NCI-H128 (cell line): Measurements from ENCODE around the gene SLC22A7.

Experiments used
- DNase-seq: peaks from one replicate; lab custom pipeline; 2025; ENCODE audit not compliant: unreplicated experiment; lab: John Stamatoyannopoulos, UW

SLC22A7 gene

DNA sequence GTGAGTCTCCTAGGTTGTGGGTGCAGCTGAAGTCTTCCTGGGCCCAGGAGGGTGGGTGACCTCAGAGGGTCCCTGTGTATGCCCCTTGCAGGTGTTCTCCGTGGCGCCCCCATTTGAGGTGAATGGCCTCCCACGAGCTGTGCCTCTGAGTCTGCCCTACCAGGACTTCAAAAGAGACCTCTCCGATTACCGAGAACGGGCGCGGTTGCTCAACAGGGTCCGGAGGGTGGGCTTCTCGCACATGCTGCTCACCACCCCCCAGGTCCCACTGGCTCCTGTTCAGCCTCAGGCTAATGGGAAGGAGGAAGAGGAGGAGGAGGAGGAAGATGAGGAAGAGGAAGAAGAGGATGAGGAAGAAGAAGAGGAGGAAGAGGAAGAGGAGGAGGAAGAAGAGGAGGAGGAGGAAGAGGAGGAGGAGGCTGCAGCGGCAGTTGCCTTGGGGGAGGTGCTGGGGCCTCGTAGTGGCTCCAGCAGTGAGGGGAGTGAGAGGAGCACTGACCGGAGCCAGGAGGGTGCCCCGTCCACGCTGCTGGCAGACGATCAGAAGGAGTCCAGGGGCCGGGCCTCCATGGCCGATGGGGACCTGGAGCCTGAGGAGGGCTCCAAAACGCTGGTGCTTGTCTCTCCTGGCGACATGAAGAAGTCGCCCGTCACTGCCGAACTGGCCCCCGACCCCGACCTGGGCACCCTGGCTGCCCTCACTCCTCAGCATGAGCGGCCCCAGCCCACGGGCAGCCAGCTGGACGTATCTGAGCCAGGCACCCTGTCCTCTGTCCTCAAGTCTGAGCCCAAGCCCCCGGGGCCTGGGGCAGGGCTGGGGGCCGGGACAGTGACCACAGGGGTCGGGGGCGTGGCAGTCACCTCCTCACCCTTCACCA, 15.2 kb upstream of the SLC22A7 start:
- DNase-seq: no peak

DNA sequence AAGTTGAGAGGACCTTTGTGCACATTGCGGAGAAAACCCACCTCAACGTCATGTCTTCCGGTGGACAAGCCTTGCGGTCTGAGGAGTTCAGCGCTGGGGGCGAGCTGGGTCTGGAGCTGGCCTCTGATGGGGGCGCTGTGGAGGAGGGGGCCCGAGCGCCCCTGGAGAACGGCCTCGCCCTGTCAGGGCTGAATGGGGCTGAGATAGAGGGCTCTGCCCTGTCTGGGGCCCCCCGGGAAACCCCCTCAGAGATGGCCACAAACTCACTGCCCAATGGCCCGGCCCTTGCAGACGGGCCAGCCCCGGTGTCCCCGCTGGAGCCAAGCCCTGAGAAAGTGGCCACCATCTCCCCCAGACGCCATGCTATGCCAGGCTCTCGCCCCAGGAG, 14.6 kb upstream of the SLC22A7 start:
- no peak for DNase-seq

DNA sequence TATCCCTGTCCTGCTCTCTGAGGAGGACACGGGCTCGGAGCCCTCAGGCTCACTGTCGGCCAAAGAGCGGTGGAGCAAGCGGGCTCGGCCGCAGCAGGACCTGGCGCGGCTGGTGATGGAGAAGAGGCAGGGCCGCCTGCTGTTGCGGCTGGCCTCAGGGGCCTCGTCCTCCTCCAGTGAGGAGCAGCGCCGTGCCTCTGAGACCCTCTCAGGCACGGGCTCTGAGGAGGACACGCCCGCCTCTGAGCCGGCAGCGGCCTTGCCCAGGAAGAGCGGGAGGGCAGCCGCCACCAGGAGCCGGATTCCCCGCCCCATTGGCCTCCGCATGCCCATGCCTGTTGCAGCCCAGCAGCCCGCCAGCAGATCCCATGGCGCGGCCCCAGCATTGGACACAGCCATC, 14.2 kb upstream of the SLC22A7 start:
- DNase-seq: no peak

DNA sequence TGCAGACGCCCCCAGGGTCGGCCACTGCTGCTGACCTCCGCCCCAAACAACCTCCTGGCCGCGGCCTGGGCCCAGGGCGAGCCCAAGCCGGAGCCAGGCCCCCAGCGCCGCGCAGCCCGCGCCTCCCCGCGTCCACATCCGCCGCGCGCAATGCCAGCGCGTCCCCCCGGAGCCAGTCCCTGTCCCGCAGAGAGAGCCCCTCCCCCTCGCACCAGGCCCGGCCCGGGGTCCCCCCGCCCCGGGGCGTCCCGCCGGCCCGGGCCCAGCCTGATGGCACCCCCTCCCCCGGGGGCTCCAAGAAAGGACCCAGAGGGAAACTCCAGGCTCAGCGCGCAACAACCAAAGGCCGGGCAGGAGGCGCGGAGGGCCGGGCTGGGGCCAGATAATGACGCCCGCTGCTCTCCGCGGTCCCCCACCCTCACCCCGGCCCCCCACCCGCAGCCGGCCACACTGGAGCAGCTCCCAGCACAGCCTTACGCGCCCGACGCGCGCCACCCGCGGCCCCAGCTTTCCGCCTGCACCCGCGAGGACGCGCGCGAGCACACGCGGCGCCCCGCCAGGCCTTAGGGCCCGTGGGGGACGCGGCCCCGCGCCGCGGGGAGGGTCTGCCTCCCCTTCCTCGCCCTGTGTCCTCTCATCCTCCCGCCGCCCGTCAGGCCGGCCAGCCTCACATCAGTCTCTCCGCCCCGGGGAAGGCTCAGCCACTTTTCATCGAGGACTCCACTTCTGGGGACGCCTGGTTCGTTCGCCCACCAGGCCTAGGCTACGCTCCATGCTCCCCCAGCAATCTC, 12.9 kb upstream of the SLC22A7 start:
- DNase-seq: no peak

DNA sequence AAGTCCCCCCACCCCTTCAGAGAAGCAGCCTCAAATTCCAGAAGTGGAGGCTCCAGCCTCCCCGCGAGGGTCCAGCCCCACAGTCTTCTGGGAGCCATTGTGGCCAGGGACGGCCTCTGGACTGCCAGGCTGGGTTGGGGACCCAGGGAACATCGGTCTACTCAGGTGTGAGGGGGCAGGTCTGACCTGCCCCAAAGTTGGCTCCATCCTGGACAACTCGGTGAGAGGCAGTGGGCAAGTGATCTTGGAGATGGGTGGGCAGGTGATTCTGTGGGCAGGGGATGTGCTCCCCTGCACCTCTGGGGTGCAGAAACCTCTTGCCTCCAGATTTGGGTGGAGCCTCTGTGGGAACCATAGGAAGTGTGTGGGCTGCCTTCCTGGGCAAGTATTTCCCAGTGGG, 12.2 kb upstream of the SLC22A7 start:
- DNase-seq: no peak

DNA sequence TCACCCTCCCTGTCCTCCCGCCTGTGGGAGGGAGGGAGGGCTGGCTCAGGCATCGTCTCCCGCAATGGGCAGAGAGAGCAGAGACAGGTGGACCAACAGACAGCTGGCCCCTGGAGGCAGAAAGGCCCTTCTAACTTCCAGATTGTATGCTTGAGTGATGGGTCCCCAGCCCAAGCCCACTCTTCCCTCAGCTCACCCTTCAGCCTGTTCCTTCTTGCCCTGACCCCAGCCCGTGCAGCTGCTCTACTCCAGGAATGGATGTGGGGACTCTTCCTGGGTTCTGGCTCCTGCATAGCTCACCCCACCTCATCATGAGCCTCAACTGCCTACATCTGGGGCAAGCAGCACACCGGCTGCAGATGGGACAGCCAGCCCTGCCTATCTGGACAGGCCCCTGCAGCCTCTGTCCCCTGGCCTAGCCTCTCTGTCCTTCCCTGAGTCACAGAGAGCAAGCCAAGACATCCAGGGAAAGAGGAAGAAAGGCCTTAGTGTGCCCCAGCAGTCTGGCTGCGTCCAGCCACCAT, 11.5 kb upstream of the SLC22A7 start:
- no peak for DNase-seq

DNA sequence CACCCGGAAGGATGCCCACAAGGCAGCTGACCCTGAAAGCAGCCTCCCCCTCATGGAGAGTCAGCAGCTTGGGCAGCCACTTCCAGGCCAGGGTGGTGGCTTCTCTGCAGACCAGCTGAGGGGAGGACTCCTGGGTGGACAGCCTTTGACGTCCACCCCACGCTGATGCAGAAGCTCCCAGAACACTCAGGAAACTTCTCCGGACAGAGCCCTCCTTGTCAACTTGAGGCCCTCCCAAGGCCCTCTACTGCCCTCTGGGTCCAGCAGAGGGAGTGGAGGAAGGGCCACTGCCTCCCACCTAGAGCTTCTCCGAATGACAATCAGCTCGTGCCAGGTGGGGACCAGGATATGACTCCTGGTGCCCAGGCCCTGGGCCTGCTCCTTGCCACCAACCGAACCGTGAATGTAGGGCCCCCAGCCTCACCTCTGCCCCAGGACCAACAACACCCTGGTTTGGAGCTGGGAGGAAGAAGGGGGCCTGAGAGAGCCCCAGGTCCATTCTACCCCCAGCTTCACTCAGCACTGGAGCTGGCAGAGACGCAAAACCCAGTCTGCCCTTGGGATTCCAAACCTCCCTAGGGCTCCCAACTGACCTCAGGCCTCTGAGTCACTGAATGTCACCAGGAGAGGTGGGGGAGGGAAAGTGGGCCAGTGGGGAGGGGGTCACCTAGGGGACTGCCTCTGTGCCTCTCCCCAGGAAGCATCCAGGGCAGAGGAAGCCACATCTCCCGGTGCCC, 10.9 kb upstream of the SLC22A7 start:
- no peak for DNase-seq

DNA sequence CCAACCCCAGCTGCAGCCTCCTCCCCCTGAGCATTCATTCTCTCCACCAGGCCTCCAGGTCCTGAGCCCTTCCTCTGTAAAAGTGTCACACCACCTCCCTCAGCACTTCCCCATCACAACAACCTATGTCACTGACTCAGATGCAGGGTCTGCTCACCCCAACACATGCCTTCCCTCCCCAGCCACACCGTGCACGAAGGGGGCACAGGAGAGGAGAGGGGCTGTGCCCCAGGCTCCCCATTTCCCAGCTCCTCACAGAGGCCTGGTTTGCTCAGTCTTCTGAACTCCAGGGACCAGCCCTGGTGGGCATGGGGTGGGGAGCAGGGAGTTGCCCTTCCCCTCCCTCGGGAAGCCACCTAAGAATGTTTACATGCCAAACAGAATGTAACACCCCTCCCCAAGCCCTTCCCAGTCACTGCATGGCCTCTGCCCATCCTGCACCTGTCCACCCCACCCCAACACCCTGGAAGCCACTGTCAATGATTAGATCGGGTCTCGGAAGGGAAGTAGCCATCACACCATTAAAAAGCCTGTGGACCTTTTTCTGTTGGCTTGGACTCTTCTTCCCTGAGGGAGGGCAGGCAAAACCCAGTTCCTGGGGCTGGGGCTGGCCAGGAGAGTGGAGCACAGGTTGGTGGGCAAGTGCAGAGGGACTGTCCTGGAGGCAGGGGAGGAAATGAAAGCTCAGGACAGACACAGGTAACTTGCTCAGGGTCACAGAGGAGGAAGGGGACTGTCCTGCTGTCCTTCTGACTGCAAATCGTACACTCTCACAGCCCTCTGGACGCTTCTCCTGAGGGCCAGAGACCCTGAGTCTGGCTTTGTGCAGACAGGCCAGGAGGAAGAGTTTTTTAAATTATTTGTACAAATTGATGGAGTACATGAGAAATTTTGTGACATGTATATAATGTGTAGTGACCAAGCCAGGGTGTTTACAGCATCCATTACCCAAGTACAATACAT, 10.1 kb upstream of the SLC22A7 start:
- no peak for DNase-seq

DNA sequence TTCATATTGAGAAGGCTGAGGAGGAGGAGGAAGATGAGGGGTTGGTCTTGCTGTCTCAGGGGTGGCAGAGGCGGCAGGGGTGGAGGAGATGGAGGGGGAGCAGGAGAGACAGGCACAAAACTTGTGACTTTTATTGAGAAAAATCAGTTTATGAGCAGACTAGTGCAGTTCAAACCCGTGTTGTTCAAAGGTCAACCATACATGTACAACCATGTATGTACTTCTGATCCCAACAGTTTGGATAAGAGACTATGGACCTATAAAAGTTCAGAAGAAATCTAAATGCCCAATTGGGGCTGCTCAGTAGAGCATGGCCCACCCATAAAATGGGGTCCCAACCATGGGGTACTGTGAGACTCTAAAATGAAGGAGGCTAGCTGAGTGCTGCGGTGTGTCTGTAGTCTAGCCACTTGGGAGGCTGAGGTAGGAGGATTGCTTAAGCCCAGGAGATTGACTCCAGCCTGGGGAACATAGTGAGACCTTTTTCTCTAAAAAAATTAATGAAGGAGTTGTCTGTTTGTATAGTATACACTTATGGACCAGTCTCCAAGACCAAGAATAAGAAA, 7.6 kb upstream of the SLC22A7 start:
- DNase-seq: no peak

DNA sequence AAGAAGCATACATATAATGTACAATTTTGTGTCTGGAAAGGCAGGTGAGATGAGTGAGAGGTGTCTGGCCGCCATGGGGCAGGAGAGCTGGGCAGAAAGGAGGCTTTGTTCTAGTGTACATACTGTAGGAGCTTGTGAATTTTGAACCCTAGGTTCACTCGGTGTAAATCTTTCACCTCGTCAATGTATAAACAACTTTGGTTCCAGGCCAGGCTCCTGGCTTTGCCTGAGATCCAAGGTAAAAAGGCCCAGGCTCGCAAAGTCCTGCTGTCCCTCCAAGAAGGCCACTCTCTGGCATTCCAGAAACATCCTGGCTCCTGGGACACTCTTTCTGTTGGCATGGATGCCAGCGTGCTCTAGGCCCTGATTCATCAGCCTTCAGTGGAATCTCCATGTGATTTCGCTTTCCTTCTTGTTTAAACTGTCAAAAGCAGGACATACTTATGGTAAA, 7.1 kb upstream of the SLC22A7 start:
- no peak for DNase-seq

DNA sequence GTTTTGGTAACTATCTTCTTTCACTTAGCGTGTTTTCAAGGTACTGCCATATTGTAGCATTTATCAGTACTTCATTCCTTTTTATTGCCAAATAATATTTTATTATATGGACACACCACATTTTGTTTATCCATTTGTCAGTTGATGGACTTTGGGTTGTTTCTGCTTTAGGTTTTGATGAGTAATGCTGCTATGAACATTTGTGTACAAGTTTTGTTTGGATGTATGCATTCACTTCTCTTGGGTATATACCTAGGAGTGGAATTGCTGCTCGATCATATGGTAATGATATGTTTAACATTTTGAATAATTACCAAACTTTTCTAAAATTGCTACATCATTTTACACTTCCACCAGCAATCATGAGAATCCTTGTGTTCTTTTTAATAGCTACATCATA, 6.4 kb upstream of the SLC22A7 start:
- DNase-seq: no peak

DNA sequence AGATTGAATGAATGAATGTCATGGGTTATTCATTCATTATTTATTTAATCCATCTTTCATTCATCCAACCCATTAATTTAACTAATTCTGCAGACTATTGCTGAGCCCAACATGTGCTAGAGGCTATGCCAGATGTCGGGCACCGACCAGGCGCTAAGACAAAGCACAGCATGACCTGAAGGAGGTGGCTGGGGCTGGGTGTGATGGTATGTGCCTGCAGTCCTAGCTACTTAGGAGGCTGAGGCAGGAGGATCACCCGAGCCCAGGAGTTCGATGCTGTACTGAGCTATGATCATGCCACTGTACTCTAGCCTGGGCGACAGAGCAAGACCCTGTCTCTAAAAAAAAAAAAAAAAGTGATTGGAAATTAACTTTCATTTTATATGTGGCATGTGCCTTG, 5.7 kb upstream of the SLC22A7 start:
- no peak for DNase-seq

DNA sequence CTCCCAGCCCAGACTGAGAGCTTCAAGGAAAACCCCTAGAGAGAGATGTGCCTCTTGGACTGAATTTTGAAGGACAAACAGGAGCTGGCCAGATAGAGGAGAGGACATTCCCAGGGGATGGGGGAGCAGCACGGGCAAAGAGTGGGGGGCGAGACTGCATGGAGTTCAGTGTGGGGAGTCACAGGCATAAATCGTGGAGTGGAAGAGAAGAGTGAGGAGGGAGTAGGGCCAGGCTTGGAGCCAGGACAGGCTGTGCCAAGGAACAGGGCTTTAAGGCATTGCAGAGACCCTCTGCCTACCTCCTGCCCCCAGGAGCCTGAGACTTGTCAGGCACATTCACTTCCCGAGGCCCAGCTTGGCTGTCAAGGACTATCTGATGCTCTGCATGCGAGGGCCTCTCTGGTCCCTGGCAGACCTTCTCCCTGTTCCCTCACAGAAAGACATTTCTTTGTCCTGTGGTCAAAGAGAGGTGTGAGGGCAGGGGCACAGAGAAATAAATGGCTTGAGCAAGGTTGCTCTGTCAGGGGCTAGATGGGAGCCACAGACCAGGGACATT, 5.2 kb upstream of the SLC22A7 start:
- no peak for DNase-seq

DNA sequence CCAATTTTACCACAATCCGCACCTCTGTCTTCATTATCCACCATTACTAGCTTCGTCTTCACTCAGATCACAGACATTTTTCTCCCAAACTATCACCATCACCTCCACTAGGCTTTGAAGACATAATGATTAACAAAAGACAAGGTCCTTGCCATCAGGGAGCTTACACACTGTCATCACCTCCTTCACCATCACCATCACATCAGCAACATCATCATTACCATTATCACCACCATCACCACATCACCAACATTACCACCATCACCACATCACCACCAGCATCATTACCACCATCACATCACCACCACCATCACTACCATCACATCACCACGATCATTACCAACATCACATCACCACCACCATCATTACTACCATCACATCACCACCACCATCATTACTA, 4.4 kb upstream of the SLC22A7 start:
- no peak for DNase-seq

DNA sequence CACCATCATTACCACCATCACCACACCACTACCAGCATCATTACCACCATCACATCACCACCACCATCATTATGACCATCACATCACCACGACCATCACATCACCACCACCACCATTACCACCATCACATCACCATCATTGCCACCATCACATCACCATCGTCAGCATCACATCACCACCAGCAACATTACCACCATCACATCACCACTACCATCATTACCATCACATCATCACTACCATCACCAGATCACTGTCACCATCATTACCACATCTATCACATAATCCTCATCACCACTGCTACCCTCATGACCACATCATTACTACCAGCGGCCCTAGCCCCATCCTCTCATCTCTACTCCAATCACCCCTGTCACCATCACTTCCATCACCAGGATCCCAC, 3.5 kb upstream of the SLC22A7 start:
- DNase-seq: no peak

DNA sequence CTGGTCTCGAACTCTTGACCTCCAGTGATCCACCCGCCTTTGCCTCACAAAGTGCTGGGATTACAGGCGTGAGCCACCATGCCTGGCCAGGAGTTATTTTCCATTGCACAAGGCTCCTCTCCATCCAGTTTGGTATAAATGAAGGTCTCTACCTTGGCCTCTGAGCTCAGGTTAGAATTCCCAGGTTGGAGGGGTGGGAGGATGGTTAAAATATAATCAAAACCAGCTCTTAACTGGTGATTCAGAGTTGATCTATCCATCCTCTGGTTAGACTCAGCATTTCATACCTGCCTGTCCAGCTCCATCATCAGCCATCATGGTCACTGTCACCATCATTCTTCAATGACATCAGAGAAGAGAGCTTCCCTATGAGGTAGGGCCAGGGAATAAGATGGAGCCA, 2.6 kb upstream of the SLC22A7 start:
- no peak for DNase-seq

DNA sequence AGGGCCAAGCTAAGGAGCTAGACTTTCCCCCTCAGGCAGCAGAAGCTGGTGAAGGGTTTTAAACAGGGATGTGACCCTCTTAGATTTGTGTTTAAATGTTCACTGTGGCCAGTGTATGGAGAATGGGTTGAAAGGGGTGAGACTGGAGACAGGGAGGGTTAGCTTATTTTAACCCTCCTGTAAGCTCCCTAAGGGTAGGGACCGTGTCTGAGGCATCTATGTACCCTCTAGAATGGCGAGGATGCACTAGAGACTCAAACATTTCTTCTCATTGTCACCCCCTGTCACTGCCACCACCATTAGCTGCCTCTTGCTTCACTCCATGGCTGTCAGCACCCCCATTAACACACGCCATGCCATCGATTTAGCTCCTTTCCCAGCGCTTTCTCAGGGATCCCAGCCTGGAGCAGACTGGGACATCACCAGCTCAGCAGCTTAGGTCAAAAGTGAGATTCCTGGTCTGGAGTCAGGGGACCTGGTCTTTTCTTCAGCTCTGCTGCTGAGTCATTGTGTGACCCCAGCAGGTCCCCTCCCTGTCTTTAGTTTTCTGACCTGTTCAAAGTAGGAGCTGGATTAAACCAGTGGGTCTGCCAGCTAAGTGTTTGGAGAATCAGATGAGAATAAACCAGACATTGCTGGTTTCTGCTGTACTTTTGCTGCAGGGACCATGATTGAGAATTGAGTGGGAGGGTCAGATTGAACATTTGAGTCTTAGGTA, 1.1 kb upstream of the SLC22A7 start:
- DNase-seq: no peak

DNA sequence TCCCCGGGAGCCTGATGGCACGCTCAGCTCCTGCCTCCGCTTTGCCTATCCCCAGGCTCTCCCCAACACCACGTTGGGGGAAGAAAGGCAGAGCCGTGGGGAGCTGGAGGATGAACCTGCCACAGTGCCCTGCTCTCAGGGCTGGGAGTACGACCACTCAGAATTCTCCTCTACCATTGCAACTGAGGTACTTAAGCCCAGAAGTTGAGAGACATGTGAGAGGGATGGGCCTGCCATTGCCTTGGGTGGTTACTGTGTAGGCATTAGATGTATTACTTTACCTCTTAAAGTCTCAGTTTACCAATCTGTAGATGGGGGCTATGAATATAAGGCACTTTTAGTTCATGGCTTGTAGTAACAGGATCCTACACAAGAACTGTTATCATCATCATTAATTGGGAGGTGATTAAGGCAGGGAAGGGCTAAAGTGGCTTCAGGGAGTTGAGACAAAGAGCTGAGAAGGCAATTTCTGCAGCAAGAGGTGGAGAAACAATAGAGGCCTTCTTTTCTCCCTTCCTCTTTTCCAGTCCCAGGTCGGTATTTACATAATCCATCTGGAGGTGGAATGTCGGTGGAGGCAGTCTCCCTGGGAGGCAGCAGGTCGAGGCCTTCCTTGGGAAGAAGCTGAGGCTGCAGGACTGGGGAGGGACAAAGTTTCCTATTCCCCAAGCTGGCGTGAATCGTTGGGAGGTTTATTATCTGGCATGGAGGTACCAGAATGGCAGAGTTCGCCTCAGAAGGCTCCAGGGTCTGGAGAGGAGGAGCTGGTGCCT, 691 bp downstream of the SLC22A7 start:
- DNase-seq: no peak
